GM21576 (cell line): ENCODE results near the gene GAK.
"Not testable (repeated sequence)": the region's sequence is repeated elsewhere in the genome, so short reads cannot be mapped to it uniquely, and the experiment has no call there.

ENCODE experiments used
- ATAC-seq: cut with Tn5 transposase; IDR thresholded peaks from one replicate; pipeline ENCODE4 v1.9.1; 2021; ENCODE audit warnings: mild to moderate bottlenecking, moderate library complexity; ENCODE audit not compliant: unreplicated experiment

Gene GAK

GRCh38 chr4:953574-953915 lies 21.4 kb upstream of the GAK start:
- no peak for ATAC-seq

GRCh38 chr4:952881-953573 lies 20.9 kb upstream of the GAK start:
- no peak for ATAC-seq

GRCh38 chr4:951594-952468 lies 19.7 kb upstream of the GAK start:
- no peak for ATAC-seq

DNA sequence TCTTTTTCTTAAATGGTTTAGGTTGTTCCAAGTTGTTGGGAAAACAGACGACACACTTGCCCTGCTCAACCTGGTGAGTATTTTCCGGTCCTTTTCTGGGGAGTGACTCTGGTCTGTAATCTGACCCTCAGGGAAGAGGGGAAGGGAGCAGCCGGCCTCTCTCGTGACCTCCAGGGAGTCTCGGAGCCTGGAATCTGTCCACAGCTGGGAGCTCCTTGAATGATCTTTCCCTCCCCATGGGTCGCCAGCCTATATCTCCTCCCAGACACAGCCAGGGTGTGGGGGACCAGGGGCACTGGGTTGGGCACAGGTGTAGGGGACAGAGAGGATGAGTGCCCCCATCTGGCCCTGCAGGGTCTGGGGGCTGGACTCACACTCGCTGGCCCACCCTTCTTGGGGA lies 19.1 kb upstream of the GAK start:
- ATAC-seq, result no peak

DNA sequence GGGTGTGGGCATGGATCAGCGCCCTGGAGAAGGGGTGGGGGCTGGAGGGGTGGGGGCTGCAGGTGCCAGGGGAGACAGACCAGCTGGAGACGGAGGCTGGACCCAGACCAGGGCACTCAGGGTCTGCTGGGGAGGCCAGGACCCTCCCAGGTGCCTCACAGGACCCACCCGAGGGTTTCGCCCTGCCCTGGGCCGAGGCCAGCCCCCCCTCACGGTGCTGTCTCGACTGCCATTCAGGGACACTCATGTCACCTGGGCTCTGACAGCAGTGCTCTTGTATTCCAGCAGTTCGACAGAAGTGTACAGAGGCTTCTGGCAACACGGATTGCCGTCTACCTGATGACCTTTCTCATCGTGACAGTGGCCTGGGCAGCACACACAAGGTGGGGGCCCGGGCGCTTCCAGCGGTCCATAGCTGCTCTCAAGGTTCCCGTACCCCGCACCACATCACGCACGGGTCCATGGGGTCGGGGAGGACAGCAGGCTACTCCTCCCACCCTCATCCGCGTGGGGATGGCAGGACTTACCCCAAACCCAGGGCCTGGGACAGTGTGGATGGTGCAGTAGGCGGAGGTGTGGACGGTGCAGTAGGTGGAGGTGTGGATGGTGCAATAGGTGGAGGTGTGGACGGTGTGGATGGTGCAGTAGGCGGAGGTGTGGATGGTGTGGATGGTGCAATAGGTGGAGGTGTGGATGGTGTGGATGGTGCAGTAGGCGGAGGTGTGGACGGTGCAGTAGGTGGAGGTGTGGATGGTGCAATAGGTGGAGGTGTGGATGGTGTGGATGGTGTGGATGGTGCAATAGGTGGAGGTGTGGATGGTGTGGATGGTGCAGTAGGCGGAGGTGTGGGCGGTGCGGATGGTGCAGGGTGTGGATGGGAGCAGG lies 18.3 kb upstream of the GAK start:
- no peak for ATAC-seq

DNA sequence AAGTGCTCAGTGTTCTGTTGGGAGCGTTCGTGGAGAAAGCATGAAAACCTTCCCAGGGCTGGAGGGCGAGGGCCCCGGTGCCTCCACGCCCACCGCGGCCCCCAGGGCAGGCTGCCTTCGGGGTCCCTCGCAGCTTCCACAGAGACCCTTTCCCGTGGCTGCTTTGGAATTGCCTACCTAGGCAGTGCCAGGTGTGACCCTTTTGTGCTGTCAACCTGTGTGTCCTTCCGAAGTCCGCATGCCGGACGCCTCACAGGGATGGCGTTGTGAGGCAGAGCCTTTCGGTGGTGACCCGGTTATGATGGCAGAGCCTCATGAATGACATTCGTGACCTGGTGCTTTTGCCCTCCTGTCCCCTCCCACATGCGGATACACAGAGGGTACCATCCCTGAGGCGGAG lies 17.5 kb upstream of the GAK start:
- no peak for ATAC-seq

GRCh38 chr4:948936-949300 lies 16.8 kb upstream of the GAK start:
- ATAC-seq, result no peak

DNA sequence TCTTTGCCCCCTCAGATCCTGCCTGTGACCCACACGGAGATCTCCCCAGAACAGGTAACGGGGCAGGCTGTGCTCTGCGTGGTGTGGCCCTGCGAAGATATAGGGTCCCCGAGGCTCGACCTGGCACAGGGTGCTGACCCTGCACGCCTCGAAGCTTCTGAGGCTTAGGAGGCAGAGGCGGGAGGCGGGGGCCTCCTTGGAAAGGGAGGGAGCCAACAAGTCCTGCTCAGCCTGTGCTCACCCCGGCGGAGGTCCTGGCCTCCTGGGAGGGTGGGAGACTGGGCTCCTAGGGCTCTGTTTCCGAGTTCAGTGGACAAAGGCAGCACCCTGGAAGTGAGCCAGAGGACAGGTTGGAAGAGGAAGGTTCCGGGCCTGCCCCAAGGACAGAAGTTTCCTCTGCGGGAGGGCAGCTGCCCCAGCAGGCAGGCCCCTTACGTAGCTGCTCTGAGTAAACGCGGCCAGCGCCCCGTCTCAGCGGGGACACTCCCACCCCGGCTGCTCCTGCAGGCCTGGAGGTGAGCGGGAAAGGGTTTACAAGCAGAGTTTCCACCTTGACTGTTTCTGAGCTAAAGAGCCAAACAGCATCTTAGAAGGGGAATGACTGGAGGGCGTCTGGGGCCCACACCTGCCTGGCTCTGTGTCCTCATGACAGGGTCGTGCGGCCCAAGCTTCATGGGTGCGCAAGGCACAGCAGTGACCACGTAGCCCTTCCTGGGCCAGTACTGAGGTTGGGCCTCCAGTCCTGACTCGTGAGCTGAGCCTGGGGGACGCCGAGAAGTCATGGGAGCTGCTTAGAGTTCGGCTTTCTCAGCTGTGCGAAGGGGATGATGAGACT lies 16.2 kb upstream of the GAK start:
- ATAC-seq, result no peak

DNA sequence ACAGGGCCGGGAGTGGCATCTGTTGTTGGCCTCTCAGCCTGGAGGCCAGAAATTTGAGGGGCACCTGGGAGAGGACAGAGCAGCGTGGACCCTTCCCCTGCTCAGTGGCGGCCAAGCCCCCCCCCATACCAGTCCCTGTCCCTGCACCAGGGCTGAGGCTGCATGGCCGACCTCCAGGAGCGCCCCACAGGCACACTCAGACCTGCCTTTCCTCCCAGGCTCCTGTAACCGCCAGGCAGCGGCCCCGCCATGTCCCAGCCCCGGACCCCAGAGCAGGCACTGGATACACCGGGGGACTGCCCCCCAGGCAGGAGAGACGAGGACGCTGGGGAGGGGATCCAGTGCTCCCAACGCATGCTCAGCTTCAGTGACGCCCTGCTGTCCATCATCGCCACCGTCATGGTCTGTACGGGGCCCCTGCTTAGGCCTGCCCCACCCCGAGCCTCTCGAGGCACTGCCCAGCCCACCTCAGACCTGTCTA lies 15.4 kb upstream of the GAK start:
- ATAC-seq, result no peak

GRCh38 chr4:946517-947471 lies 14.7 kb upstream of the GAK start:
- ATAC-seq, result no peak

DNA sequence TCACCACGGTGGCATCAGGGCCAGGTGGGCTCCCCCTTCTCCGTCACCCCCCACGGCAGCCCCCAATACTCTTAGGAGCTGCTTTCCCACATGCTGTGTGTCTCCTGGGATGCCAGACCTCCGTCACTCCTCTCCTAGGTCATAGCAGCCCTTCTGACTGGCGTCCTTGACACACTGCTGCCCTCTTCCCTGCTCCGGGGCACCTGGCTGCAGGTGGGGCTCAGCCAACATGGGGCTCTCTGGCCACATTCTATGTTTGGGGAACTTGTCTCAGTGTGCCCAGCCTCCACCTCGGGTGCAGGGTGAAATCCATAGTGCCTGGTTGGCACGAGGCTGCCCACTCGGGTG lies 14.0 kb upstream of the GAK start:
- no peak for ATAC-seq

DNA sequence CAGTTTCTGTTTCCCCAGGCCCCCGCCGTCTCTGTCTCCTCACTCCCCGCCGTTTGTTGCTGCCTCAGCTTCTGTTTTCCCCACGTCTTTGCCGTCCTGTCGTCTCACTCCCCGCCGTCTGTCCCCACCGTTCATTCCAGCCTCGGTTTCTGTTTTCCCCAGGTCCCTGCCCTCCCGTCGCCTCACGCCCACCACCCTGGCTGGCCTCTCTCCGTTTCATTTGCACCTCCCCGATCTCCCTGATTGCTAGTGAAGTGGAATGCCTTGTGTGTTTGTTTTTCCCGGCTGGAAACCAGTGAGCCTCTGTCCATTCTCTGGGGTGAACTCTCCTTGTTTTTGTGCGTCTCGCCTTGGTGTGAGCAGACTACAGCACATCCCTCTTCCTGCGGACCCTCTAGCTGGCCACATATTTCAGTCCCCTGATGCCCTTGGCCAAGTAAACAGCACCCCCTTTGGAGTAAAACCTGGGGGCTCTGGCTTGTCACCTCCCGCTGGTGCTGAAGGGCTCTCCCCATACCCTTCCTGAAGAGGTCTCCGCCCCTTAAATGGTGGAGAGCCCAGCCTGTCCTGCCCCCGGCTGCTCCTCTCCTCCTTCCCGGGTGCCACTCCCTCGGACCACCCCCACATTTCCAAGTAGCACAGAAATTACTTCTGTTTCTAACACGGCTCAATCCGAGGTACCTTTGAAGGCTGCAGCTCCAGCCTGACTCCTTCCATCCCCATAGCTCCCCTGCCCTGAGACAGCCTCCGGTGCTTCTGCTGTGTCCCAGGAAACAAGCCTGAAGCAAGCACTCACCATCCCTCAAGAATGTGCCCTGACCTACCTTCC lies 13.4 kb upstream of the GAK start:
- ATAC-seq, result no peak

GRCh38 chr4:939508-939907 lies 7.4 kb upstream of the GAK start:
- ATAC-seq, result not testable (repeated sequence)

- no peak for ATAC-seq
Measured at GRCh38 chr4:932713-933070, 576 bp upstream of the GAK start.

DNA sequence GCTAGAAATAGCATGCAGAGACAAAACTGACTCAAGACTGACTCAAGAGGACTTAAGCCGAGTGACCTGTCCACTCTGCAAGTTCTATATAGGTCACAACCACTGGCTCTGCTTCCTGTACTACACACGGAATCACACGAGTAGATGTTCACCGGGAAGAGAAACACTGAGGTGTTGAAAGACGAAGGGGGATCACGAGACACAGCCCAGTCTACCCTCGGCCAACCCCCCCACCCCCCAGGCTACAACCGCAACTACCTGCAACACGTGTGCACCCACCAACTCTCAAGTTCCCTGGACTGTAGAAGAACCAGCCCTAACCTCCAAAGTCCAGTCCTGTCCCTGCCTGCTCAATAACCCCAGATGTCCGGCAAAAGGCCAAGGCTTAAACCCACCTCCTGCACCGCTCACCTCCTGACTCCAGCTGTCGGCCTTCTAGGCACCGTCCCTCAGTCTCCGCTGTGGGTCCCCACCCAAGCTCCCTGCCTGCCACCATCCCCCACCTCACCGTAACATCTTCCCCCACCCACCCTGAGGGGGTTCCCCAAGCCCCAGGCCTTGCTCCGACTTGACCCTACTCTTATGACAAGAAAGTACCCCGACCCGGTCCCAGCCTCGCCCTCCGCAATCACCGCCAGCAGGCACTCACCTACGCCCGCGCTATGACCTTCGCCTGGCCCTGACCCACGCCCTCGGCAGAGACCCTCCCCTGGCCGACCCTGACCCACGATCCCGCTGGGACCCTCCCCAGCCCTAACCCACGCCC lies 739 bp downstream of the GAK start:
- ATAC-seq, result no peak

DNA sequence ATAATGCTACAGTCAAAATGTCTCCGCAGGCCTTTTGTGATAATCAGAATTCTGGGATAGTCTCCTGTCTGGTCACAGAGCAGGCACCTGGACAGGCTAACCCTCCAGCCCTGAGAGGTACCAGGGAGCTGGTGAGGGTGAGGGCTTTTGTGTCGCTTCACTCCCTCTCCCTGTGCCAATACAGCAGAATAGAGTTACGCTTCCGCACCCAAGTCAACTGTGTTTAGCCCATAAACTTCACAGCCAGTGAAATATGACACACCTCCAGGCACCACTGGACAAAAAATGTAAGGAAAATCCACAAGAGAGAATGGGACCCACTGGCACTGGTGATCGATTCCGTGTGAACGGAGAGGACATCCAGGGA lies 1.3 kb downstream of the GAK start:
- ATAC-seq, result no peak

DNA sequence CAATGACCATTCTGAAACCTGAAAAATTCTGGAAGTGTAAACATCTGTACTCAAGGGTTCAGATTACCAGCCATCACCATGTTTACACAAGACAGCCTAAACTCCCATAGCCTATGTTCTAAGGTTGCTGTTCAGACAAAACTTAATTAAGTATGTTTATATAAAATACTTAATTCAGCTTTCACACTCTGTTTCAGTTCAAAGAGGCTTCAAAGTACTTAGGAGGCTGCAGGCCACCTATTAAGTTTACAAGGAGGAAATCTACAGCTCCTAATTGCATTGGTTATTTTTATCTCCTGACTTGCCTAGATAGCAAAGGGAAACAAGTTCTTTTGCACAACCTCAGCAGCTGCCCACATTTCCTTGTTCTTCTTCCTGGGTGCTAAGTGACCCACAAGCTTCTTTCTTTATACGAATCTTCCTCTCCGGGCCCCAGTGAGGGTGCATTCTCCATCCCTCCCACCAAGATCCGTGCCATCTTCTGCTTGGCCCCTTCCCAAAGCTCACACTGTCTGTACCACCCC lies 2.0 kb downstream of the GAK start:
- ATAC-seq, result no peak
